HG02798 (cell line): ENCODE measurements around the gene AFTPH.

Experiments
- ATAC-seq: cut with Tn5 transposase; IDR thresholded peaks from one replicate; pipeline ENCODE4 v1.9.1; 2021; ENCODE audit warnings: mild to moderate bottlenecking; ENCODE audit not compliant: unreplicated experiment, poor library complexity

The AFTPH gene, protein sequence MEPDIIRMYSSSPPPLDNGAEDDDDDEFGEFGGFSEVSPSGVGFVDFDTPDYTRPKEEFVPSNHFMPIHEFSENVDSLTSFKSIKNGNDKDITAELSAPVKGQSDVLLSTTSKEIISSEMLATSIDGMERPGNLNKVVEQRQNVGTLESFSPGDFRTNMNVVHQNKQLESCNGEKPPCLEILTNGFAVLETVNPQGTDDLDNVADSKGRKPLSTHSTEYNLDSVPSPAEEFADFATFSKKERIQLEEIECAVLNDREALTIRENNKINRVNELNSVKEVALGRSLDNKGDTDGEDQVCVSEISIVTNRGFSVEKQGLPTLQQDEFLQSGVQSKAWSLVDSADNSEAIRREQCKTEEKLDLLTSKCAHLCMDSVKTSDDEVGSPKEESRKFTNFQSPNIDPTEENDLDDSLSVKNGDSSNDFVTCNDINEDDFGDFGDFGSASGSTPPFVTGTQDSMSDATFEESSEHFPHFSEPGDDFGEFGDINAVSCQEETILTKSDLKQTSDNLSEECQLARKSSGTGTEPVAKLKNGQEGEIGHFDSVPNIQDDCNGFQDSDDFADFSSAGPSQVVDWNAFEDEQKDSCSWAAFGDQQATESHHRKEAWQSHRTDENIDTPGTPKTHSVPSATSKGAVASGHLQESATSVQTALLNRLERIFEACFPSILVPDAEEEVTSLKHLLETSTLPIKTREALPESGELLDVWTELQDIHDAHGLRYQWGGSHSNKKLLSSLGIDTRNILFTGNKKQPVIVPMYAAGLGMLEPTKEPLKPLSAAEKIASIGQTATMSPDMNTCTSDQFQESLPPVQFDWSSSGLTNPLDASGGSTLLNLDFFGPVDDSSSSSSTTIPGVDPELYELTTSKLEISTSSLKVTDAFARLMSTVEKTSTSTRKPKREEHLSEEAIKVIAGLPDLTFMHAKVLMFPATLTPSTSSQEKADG

GRCh38 chr2:64523666-64524603, at the start of gene AFTPH:
Gene AFTPH, plus strand, starts transcription at chr2:64524328. Its CDS starts 27,147 bp downstream, at chr2:64551475.
- peak; percentile 91 for ATAC-seq

DNA sequence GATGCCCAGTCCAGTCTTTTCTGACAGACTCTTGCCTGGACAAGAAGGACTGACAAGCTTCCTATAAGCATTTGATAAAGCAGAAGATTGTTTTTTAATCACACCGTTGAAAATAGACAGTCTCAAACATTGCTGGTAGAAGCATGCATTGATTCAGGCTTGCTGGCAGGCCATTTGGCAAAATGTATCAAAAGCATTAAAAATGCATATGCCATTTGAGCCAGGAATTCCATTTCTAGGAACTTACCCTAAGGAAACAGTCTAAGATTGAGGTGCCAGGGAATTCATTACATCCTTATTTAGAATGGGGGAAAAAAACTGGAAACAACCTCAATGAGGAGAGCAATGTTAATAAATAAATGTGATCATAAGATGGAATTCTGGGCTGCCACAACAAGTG, 49.5 kb upstream of the AFTPH start:
- no peak for ATAC-seq

GRCh38 chr2:64477037-64477436, 47.1 kb upstream of the AFTPH start:
- no peak for ATAC-seq

- ATAC-seq = no peak
Observed at GRCh38 chr2:64477979-64478378, 46.1 kb upstream of the AFTPH start.

- no peak for ATAC-seq
Observed at GRCh38 chr2:64478502-64479230, 45.5 kb upstream of the AFTPH start.

DNA sequence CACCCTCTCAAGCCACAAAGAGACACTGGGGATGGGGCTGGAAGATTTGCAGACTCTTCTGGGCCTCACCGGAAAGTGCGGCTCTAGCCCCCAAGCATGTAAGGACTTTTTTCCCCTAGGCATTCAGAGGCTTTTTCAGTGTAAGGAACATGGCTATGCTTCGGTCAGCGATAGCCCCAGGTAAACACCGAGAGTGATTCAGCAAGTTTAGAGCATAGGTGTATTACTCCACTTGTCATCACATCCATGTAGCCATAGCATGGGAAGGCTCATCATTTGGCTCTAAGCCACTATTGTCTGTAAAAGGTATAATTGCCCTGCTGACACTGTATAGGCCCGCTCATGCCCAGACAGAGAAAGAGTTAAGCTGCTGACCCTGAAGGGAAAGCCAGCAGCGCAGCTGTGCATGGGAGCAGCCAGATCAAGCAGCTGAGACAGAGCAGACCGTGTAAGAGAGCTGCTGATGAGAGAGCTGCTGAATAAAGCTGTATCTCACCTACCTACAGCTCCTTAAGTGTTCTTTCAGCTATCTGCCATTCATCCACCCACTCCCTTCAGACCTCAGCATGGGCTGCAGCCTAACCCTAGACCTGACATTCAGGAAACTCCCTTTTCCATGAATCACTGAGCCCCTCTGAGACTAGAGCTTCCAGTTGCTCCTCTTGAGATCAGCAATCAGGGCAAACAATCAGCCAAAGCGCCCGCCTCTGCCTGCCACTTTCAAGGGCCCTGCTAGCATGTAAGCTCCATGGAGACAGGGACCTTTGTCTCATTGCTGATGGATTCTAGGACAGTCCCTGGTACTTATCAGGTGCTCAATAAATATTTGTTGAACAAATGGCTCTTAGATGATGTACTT, 44.6 kb upstream of the AFTPH start:
- no peak for ATAC-seq

DNA sequence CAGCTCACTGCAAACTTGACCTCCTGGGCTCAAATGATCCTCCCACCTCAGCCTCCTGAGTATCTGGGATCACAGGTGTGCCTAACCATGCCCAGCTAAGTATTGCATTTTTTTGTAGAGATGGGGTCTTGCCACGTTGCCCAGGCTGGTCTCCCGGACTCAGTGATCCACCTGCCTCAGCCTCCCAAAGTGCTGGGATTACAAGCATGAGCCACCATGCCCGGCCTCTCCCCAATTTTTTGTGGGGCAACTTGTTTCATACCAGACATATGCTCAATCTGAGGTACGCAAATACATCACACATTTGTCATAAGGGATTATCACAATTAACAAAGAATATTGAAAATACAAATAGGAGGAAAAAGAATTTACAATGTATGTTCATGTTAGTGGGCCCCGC, 42.5 kb upstream of the AFTPH start:
- no peak for ATAC-seq

- no peak for ATAC-seq
Observed at GRCh38 chr2:64482243-64482642, 41.9 kb upstream of the AFTPH start.

- no peak for ATAC-seq
Observed at GRCh38 chr2:64482765-64483504, 41.2 kb upstream of the AFTPH start.

- no peak for ATAC-seq
Observed at GRCh38 chr2:64485331-64485730, 38.8 kb upstream of the AFTPH start.

- no peak for ATAC-seq
Observed at GRCh38 chr2:64485961-64486360, 38.2 kb upstream of the AFTPH start.

DNA sequence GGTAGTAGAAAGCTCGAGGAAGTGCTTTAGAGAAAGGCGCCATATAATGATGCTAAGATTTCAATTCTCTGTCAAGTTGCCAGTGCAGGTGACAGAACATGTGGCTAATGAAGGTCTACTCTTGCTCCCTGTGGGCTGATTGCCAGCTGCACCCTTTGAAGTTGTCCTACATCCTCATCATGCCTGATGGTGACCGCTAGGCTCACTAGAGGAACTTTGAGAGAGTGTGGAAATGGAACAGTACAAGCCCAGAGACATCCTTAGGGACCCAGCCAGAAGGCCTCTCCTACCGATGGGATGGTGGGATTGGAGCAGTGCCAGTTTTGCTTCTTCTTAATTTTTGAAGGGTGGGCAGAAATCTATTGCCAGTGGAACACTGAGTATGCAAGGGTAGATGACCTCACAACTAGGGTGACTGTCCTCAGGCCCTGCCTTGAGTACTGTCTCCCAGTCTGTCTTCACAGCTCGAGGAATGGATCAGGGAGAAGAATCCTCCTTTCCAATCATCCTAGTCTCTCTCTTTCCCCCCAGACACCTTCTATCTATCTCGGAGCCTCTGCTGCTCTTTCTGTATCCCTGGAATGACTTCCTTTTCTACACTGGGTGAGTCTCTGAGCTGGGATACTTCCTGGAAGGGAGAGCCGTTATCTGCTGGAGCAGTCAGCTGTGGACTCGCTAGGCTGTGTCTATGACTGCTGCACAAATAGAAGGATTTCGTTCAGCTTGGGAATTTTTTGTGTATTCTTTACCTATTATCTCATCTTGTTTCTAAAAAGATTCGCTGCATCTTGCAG, 36.7 kb upstream of the AFTPH start:
- ATAC-seq = no peak

GRCh38 chr2:64488050-64488974, 35.8 kb upstream of the AFTPH start:
- ATAC-seq = peak; percentile 80

GRCh38 chr2:64489081-64489751, 34.9 kb upstream of the AFTPH start:
- ATAC-seq = no peak

DNA sequence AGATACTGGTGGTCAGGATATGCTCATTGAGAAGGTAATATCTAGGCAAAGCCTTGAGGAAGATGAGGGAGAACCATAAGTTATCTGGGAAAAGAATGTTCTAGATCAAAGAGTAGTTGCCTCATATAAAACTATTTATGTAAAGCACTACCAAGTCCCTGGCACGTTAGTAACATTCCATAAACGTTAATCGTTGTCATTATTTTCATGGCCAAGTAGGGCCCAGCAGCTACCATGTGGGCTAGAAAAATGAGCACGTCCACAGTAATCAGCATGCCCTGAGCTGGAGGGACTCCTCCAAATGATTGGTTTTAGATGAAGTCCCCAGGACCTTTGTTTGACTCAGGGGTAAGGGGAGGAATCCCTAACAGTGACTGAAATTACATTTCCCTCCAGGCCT, 32.7 kb upstream of the AFTPH start:
- ATAC-seq = no peak

DNA sequence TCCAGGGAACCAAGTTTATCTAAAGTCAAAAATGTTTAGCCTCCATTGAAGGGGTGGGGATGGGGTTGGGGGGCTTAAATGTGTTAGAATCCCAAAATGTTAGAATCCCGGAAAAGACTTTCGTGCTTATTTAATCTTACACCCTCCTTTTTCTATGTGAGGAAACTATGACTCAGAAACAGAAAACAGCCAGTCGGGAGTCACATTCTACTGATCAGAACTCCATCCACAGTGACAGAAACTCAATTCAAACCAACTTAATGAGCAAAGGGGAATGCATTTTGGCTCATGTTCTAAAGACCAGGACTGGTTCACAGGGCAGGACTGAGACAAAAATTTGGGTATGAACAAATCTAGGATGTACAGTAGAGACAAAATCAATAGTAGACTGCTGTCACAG, 31.9 kb upstream of the AFTPH start:
- ATAC-seq = no peak
